ENCODE results near the gene ATP11B.

The ATP11B gene

DNA sequence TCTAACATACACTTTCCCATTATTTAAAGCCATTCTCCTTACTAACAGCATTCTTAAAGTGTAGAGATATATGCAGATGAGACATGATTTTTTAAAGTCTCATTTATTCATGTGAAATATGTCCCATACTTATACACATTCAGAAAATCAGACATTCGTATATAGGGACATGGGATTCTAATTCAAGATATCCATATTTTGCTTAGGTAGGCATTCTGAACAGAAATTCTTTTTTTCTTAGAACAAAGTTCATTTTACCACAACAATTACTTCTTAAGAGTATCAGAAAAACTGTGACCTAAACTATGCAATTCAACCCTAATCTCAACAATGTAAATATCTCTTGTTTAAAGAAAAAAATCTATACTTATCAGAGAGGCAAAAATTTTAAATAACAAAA, 170.9 kb downstream of the ATP11B start:
- CTCF ChIA-PET = no interaction called here
- no peak for DNase-seq (ENCODE audit: extremely low spot score)
- POLR2A ChIA-PET = no interaction called here
- TF ChIP-seq CTBP1 (IDR thresholded peaks at IDR 0.05; ENCODE audit: borderline replicate concordance) (no peak), HDGF (IDR thresholded peaks at IDR 0.05; ENCODE audit: borderline replicate concordance) (no peak), FOXA1 (IDR thresholded peaks at IDR 0.05) (no peak), FOXK2 (IDR thresholded peaks at IDR 0.05) (no peak), ARNT (IDR thresholded peaks at IDR 0.05) (no peak), BHLHE40 (IDR thresholded peaks at IDR 0.05; ENCODE audit: borderline replicate concordance) (no peak), L3MBTL2 (conservative IDR thresholded peaks at IDR 0.05) (no peak), LEF1 (IDR thresholded peaks at IDR 0.05; ENCODE audit: borderline replicate concordance) (no peak), TARDBP (IDR thresholded peaks at IDR 0.05) (no peak)
- TF ChIP-seq, protein P1, sequence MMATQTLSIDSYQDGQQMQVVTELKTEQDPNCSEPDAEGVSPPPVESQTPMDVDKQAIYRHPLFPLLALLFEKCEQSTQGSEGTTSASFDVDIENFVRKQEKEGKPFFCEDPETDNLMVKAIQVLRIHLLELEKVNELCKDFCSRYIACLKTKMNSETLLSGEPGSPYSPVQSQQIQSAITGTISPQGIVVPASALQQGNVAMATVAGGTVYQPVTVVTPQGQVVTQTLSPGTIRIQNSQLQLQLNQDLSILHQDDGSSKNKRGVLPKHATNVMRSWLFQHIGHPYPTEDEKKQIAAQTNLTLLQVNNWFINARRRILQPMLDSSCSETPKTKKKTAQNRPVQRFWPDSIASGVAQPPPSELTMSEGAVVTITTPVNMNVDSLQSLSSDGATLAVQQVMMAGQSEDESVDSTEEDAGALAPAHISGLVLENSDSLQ (IDR thresholded peaks at IDR 0.05) = no peak

DNA sequence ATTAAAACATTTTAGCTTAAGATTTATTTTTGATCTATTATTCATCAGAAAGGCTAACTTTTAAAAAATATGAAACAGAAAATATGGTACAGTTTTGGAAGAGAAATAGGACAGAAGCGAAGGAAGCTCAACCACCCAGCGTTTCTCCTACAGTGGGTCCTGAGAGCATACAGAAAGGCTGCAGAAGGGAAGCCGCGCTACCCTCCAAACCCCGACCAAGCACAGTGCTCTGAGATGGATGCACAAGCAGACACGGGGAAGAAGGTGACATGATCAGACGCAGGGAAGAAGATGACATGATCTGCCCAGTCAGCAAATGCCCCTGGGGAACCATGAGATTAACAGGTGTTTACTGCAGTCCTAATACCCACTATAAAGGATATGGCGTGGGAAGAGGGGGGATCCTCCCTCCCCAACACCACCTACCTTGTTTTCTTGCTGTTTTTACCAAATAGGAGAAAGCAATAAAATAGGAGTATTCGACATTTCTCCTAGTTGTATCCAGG, 172.6 kb downstream of the ATP11B start:
- ChIA-PET CTCF (no interaction called here), POLR2A (no interaction called here)
- TF ChIP-seq FOXK2 (IDR thresholded peaks at IDR 0.05) (no peak), FOXM1 (IDR thresholded peaks at IDR 0.05; ENCODE audit: borderline replicate concordance) (no peak), SP1 (IDR thresholded peaks at IDR 0.05) (no peak), SUZ12 (IDR thresholded peaks at IDR 0.05) (no peak), ZNF384 (IDR thresholded peaks at IDR 0.05) (no peak), HDGF (IDR thresholded peaks at IDR 0.05; ENCODE audit: borderline replicate concordance) (no peak), NFRKB (IDR thresholded peaks at IDR 0.05) (no peak), CTBP1 (IDR thresholded peaks at IDR 0.05; ENCODE audit: borderline replicate concordance) (no peak), FOXA1 (IDR thresholded peaks at IDR 0.05) (no peak), TARDBP (IDR thresholded peaks at IDR 0.05) (no peak), L3MBTL2 (conservative IDR thresholded peaks at IDR 0.05) (no peak), ARNT (IDR thresholded peaks at IDR 0.05) (no peak), BHLHE40 (IDR thresholded peaks at IDR 0.05; ENCODE audit: borderline replicate concordance) (no peak)
- TF ChIP-seq, protein P1 (IDR thresholded peaks at IDR 0.05) = no peak
- no peak for DNase-seq (ENCODE audit: extremely low spot score)

DNA sequence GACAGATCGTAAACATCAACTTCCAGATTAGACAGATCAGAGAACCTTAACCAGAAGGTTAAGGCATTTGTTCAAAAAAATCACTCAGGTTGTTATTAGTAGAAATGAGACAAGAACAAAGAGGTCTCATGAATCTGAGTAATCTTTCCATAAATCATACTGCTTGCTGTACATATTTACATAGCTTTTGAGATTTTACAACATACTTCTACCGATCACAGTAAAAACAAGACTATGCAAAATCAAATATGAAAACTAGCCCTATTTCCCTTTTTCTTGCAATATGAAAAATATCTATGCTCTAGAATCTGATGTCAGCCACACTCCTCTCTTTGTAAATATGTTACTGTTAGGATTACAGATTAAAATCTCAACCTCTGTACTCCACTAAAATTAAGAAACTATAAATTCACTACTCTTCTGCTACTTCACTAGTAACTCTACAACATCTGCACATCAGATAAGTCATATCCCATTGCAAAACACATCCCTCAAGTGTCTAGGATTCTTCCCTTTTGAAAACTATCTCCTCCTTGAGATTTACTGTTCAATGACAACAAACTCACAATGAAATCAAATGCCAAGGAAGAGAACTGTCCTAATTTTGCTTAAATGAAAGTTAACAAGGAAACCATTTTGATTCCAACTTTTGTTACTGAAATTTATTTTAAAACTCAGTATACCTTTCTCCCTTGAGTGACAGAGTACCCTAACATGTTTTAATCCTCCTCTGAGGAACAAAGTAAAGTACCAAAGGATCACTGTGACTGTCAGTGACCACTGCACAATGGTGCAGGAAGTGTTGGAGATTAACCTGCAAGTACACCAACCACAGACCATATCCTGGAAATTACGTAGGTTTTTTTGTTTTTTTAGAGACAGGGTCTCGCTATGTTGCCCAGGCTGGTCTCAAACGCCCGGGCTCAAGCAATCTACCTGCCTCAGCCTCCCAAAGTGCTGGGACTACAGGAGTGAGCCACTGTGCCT, 174.2 kb downstream of the ATP11B start:
- ChIA-PET POLR2A (no interaction called here), CTCF (no interaction called here)
- TF ChIP-seq FOXM1 (IDR thresholded peaks at IDR 0.05; ENCODE audit: borderline replicate concordance) = no peak
- no peak for TF ChIP-seq FOXK2 (IDR thresholded peaks at IDR 0.05)
- TF ChIP-seq, protein P1 (IDR thresholded peaks at IDR 0.05) = no peak
- TF ChIP-seq L3MBTL2 (conservative IDR thresholded peaks at IDR 0.05) = no peak
- no peak for TF ChIP-seq ELF4 (IDR thresholded peaks at IDR 0.05)
- TF ChIP-seq CTBP1 (IDR thresholded peaks at IDR 0.05; ENCODE audit: borderline replicate concordance) = no peak
- DNase-seq (ENCODE audit: extremely low spot score) = no peak

DNA sequence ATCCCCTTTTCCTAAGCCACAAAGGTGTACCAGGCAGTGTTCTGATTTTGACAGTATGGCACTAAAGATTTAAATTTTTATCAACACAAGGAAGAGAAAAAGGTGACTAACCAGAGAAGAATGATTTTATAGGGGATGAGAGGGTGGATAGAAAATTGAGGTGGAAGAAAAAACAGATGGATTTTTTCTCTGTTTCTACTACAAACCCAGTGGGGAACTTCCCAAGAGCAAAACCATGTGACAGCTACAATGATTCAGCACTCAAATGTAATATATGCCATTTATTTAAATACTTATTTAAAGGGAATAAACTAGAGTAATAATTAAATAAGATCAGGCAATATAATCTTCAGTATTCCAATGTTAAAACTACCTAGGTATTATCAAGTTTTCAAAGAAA, 176.0 kb downstream of the ATP11B start:
- CTCF ChIA-PET = interaction anchor here (0.6 kb wide), 1 partner anchor 20 kb away, joined by 3 read pairs; no protein-coding TSS in a partner anchor
- TF ChIP-seq ZNF384 (IDR thresholded peaks at IDR 0.05) = no peak
- TF ChIP-seq ARNT (IDR thresholded peaks at IDR 0.05) = no peak
- TF ChIP-seq ELF4 (IDR thresholded peaks at IDR 0.05) = no peak
- no peak for TF ChIP-seq SUZ12 (IDR thresholded peaks at IDR 0.05)
- TF ChIP-seq CTBP1 (IDR thresholded peaks at IDR 0.05; ENCODE audit: borderline replicate concordance) = no peak
- POLR2A ChIA-PET = no interaction called here
- DNase-seq (ENCODE audit: extremely low spot score) = no peak

DNA sequence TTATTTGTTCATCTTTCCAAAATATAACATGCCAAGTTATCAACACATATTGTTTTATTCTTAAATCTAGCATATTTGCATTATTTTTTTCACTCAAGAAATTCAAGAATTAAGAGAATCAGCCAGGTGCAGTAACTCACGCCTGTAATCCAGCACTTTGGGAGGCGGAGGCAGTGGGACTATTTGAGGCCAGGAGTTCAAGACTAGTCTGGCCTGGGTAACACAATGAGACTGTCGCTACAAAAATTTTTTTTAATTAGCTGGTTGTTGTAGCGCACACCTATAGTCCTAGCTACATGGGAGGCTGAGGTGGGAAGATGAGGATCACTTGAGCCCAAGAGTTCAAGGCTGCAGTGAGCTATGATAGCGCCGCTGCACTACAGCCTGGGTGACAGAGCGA, 176.5 kb downstream of the ATP11B start:
- TF ChIP-seq FOXA1 (IDR thresholded peaks at IDR 0.05) = no peak
- TF ChIP-seq ELF4 (IDR thresholded peaks at IDR 0.05) = no peak
- no peak for TF ChIP-seq TARDBP (IDR thresholded peaks at IDR 0.05)
- no peak for TF ChIP-seq SP1 (IDR thresholded peaks at IDR 0.05)
- TF ChIP-seq NFRKB (IDR thresholded peaks at IDR 0.05) = no peak
- no peak for TF ChIP-seq CTBP1 (IDR thresholded peaks at IDR 0.05; ENCODE audit: borderline replicate concordance)
- no peak for TF ChIP-seq ARNT (IDR thresholded peaks at IDR 0.05)
- no peak for TF ChIP-seq L3MBTL2 (conservative IDR thresholded peaks at IDR 0.05)
- no peak for TF ChIP-seq BHLHE40 (IDR thresholded peaks at IDR 0.05; ENCODE audit: borderline replicate concordance)
- TF ChIP-seq SUZ12 (IDR thresholded peaks at IDR 0.05) = no peak
- no peak for TF ChIP-seq ZNF384 (IDR thresholded peaks at IDR 0.05)
- POLR2A ChIA-PET = no interaction called here
- CTCF ChIA-PET = interaction anchor here (0.7 kb wide), 1 partner anchor 19 kb away, joined by 3 read pairs; no protein-coding TSS in a partner anchor
- no peak for DNase-seq (ENCODE audit: extremely low spot score)

DNA sequence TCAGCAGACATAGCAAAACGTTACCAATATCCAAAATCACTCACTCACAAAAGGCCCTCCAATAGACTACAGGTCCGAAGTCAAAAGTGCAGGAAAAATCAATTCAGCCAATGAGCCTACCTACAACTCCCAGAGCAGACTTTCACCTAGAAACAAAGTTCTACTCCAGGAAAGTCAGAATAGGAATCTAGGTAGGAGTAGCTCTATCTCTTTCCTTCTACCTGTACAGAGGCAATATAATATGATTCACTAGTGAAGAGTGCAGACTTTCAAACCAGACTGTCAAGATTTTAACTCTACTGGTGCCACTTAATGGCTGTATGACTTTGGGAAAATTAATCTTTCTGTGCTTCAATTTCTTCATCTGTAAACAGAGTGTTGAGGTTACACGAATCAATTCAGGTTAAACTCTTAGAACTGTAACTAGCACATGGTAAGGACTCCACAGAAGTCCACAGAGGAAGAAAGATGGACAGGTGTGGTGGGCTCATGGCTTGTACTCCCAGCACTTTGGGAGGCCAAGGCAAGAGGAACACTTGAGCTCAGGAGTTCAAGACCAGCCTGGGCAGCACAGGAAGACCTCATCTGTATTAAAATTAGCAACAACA, 177.6 kb downstream of the ATP11B start:
- ChIA-PET POLR2A (no interaction called here), CTCF (no interaction called here)
- DNase-seq (ENCODE audit: extremely low spot score) = no peak
- no peak for TF ChIP-seq CTBP1 (IDR thresholded peaks at IDR 0.05; ENCODE audit: borderline replicate concordance)
- no peak for TF ChIP-seq ELF4 (IDR thresholded peaks at IDR 0.05)
- TF ChIP-seq, protein P1 (IDR thresholded peaks at IDR 0.05) = no peak
- no peak for TF ChIP-seq ARNT (IDR thresholded peaks at IDR 0.05)
- no peak for TF ChIP-seq L3MBTL2 (conservative IDR thresholded peaks at IDR 0.05)
- TF ChIP-seq SUZ12 (IDR thresholded peaks at IDR 0.05) = no peak
- no peak for TF ChIP-seq FOXM1 (IDR thresholded peaks at IDR 0.05; ENCODE audit: borderline replicate concordance)
- TF ChIP-seq TARDBP (IDR thresholded peaks at IDR 0.05) = no peak
- no peak for TF ChIP-seq HDGF (IDR thresholded peaks at IDR 0.05; ENCODE audit: borderline replicate concordance)

Measured in HEK293T (cell line).